SK-N-SH (cell line): ENCODE results near the gene ILK.

Source experiments
- CTCF ChIP-seq: fragments of 200-600 bp; sonication (generic); IDR thresholded peaks from 2 replicates; pipeline ENCODE4 v1.6.1; 2017; ENCODE audit warnings: antibody characterized with exemption, mild to moderate bottlenecking, moderate library complexity
- EP300 ChIP-seq, 2 experiments: IDR thresholded peaks; 2 replicates each; pipeline versions ENCODE4 v1.4.0 to v1.6.1; 2012; ENCODE audit warnings: borderline replicate concordance in 1 of 2, low read depth in 1 of 2, low read length in 1 of 2
- GABPA ChIP-seq: IDR thresholded peaks from 2 replicates; pipeline ENCODE4 v1.4.0; 2012; ENCODE audit warnings: low read depth, mild to moderate bottlenecking
- GATA2 ChIP-seq: sonication (generic); formaldehyde crosslinking; IDR thresholded peaks from 2 replicates; pipeline ENCODE4 v1.5.0; 2020; ENCODE audit warnings: mild to moderate bottlenecking, missing genetic modification reagents
- NRF1 ChIP-seq: IDR thresholded peaks from 2 replicates; pipeline ENCODE4 v1.6.1; 2012; ENCODE audit warnings: low read depth, mild to moderate bottlenecking, low read length
- POLR2AphosphoS5 ChIP-seq: IDR thresholded peaks from 2 replicates; pipeline ENCODE4 v1.6.1; 2012; ENCODE audit warnings: low read depth, low read length
- REST ChIP-seq: IDR thresholded peaks from 2 replicates; pipeline ENCODE4 v1.6.1; 2012; ENCODE audit warnings: mild to moderate bottlenecking, low read depth, low read length, moderate library complexity
- SIN3A ChIP-seq: IDR thresholded peaks from 2 replicates; pipeline ENCODE4 v1.6.1; 2012; ENCODE audit warnings: low read depth, mild to moderate bottlenecking, low read length, moderate library complexity, borderline replicate concordance
- TAF1 ChIP-seq: IDR thresholded peaks from 2 replicates; pipeline ENCODE4 v1.6.1; 2012; ENCODE audit warnings: low read depth, mild to moderate bottlenecking, low read length, moderate library complexity, borderline replicate concordance
- USF1 ChIP-seq: IDR thresholded peaks from 2 replicates; pipeline ENCODE4 v1.4.0; 2012; ENCODE audit warnings: low read depth, borderline replicate concordance

GRCh38 chr11:6619004-6619745 lies 15.6 kb downstream of the ILK start, which contains the start of gene TPP1:
- no peak for TF ChIP-seq GATA2 (CRISPR knock-in tag)
- TF ChIP-seq SIN3A = peak; percentile 86
- TF ChIP-seq CTCF = no peak
- peak; percentile 82 for TF ChIP-seq POLR2AphosphoS5
- peak; percentile 99 for TF ChIP-seq USF1
- TF ChIP-seq EP300 (IDR thresholded peaks at IDR 0.05; ENCODE audit: borderline replicate concordance in 1 of 2, low read depth in 1 of 2, low read length in 1 of 2) = no peak
- TF ChIP-seq NRF1 = no peak
- TF ChIP-seq REST = no peak
- TF ChIP-seq GABPA = no peak
- peak; percentile 56; the same call in 1 of the 2 replicates for TF ChIP-seq TAF1
